ENCODE measurements around the gene KRT86. TPM values are rescaled to one million over a fixed set of nuclear protein-coding genes. Genes with fewer than 3 reads are reported as not detected.
"Not testable (repeated sequence)": the region's sequence is repeated elsewhere in the genome, so short reads cannot be mapped to it uniquely, and the experiment has no call there.

Gene KRT86
- total RNA-seq, 1 donor from 2014 or later: 0.34 TPM

DNA sequence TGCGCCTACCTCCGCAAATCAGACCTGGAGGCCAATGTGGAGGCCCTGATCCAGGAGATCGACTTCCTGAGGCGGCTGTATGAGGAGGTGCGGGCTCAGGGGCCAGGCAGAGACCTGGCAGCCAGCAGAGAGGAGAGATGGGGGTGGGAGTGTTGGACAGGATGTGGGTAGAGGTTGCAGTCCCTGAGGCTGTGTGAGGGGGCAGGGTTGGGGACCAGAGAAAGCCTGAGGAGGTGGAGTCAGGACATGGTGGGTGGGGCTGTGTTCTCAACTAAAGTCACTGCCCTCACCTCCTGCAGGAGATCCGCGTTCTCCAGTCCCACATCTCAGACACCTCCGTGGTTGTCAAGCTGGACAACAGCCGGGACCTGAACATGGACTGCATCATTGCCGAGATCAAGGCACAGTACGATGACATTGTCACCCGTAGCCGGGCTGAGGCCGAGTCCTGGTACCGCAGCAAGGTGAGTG is 30.5 kb downstream of the KRT86 start:
- intact Hi-C loops (cut with micrococcal nuclease); H3K9me3 Mint-ChIP-seq; H3K36me3 Mint-ChIP-seq (ENCODE audit: low read depth); H3K27ac Mint-ChIP-seq; H3K4me3 Mint-ChIP-seq (ENCODE audit: low read depth): not testable (repeated sequence)
- Mint-ChIP-seq H3K4me1 (ENCODE audit: low read depth) (peaks cover 22% of the 10 kb centered on the region), H3K27me3 (ENCODE audit: low read depth) (peaks cover 39% of the 10 kb centered on the region)
- peak; percentile 24 for DNase-seq (ENCODE audit: low spot score)

- Mint-ChIP-seq H3K27ac (no peak overlapping the region), H3K27me3 (ENCODE audit: low read depth) (peaks cover 43% of the 10 kb centered on the region), H3K4me3 (ENCODE audit: low read depth) (no peak overlapping the region), H3K9me3 (no peaks in the 10 kb centered on the region), H3K4me1 (ENCODE audit: low read depth) (peaks cover 22% of the 10 kb centered on the region), H3K36me3 (ENCODE audit: low read depth) (no peaks in the 10 kb centered on the region)
- intact Hi-C loops (cut with micrococcal nuclease): no loop called here
- DNase-seq (ENCODE audit: low spot score): no peak
Observed at GRCh38 chr12:52305921-52306705, 31.7 kb downstream of the KRT86 start.

GRCh38 chr12:52306731-52307130 is 32.3 kb downstream of the KRT86 start:
- H3K4me1 Mint-ChIP-seq (ENCODE audit: low read depth): peaks cover 22% of the 10 kb centered on the region
- no peak overlapping the region for H3K27ac Mint-ChIP-seq
- H3K27me3 Mint-ChIP-seq (ENCODE audit: low read depth): peaks cover 48% of the 10 kb centered on the region
- H3K36me3 Mint-ChIP-seq (ENCODE audit: low read depth): no peaks in the 10 kb centered on the region
- DNase-seq (ENCODE audit: low spot score): no peak
- no peaks in the 10 kb centered on the region for H3K9me3 Mint-ChIP-seq
- no peak overlapping the region for H3K4me3 Mint-ChIP-seq (ENCODE audit: low read depth)
- intact Hi-C loops (cut with micrococcal nuclease): no loop called here

GRCh38 chr12:52307836-52308805 is 33.7 kb downstream of the KRT86 start:
- peak overlapping the region; percentile 62 for H3K4me3 Mint-ChIP-seq (ENCODE audit: low read depth)
- peak; percentile 40 for DNase-seq (ENCODE audit: low spot score)
- peaks cover 61% of the 10 kb centered on the region for H3K27me3 Mint-ChIP-seq (ENCODE audit: low read depth)
- no peak overlapping the region for H3K27ac Mint-ChIP-seq
- peaks cover 22% of the 10 kb centered on the region for H3K4me1 Mint-ChIP-seq (ENCODE audit: low read depth)
- no peaks in the 10 kb centered on the region for H3K9me3 Mint-ChIP-seq
- intact Hi-C loops (cut with micrococcal nuclease): no loop called here
- no peaks in the 10 kb centered on the region for H3K36me3 Mint-ChIP-seq (ENCODE audit: low read depth)

- Mint-ChIP-seq H3K36me3 (ENCODE audit: low read depth) (no peaks in the 10 kb centered on the region), H3K4me1 (ENCODE audit: low read depth) (peaks cover 22% of the 10 kb centered on the region), H3K27me3 (ENCODE audit: low read depth) (peaks cover 65% of the 10 kb centered on the region), H3K27ac (no peak overlapping the region), H3K4me3 (ENCODE audit: low read depth) (peak overlapping the region; percentile 53), H3K9me3 (no peaks in the 10 kb centered on the region)
- DNase-seq (ENCODE audit: low spot score): no peak
- intact Hi-C loops (cut with micrococcal nuclease): no loop called here
Observed at GRCh38 chr12:52308806-52309425, 34.5 kb downstream of the KRT86 start.

- no peaks in the 10 kb centered on the region for H3K9me3 Mint-ChIP-seq
- intact Hi-C loops (cut with micrococcal nuclease): no loop called here
- no peak overlapping the region for H3K4me3 Mint-ChIP-seq (ENCODE audit: low read depth)
- DNase-seq (ENCODE audit: low spot score): no peak
- no peaks in the 10 kb centered on the region for H3K36me3 Mint-ChIP-seq (ENCODE audit: low read depth)
- peaks cover 65% of the 10 kb centered on the region for H3K27me3 Mint-ChIP-seq (ENCODE audit: low read depth)
- H3K4me1 Mint-ChIP-seq (ENCODE audit: low read depth): peaks cover 10% of the 10 kb centered on the region
- no peak overlapping the region for H3K27ac Mint-ChIP-seq
Observed at GRCh38 chr12:52310622-52311284, 36.3 kb downstream of the KRT86 start.

DNA sequence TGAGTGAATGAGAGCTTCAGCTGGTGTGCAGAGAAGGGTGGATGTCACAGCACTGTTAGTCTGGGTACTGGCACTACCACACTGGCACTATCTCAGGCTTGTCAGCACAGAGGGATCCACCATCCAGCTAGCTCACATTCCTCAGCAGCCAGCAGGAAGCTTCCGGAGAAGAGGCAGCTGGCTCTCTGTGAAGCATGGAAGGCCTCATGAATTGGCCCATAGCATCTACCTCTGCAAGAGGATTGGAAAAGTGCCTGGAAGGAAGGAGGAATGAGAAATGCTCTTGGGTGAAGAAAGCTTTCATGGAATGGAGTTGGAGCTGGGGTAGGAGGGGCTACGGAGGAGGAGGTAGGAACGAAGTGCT is 36.8 kb downstream of the KRT86 start:
- H3K36me3 Mint-ChIP-seq (ENCODE audit: low read depth): no peaks in the 10 kb centered on the region
- H3K4me3 Mint-ChIP-seq (ENCODE audit: low read depth): no peak overlapping the region

DNA sequence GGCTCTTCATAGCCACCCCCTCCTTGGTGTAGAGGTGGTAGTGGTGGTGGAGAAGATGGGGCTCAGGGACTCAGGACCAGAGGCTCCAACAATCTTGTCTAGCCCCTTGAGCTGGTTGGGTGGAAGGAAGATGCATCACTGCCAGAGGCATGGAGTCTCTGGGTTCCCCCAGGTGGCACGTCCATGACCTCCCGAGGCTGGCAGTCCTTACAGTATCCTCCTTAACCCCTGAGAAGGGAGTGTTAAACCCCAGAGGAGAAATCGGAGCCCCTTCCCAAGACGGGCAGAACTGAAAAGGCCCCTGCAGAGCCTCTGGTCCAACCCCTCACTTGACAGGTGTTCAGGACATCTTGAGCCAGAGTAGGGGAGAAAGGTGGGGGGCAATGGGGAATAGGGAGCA is 37.6 kb downstream of the KRT86 start:
- Mint-ChIP-seq H3K4me3 (ENCODE audit: low read depth) (no peak overlapping the region), H3K36me3 (ENCODE audit: low read depth) (no peaks in the 10 kb centered on the region), H3K4me1 (ENCODE audit: low read depth) (peaks cover 4% of the 10 kb centered on the region), H3K9me3 (no peaks in the 10 kb centered on the region), H3K27ac (no peak overlapping the region), H3K27me3 (ENCODE audit: low read depth) (peaks cover 56% of the 10 kb centered on the region)
- intact Hi-C loops (cut with micrococcal nuclease): no loop called here
- no peak for DNase-seq (ENCODE audit: low spot score)

More for the DNA sequence above, 36.8 kb downstream of the KRT86 start:
- peaks cover 64% of the 10 kb centered on the region for H3K27me3 Mint-ChIP-seq (ENCODE audit: low read depth)
- intact Hi-C loops (cut with micrococcal nuclease): no loop called here
- peaks cover 8% of the 10 kb centered on the region for H3K4me1 Mint-ChIP-seq (ENCODE audit: low read depth)
- no peak overlapping the region for H3K27ac Mint-ChIP-seq
- no peak for DNase-seq (ENCODE audit: low spot score)
- no peaks in the 10 kb centered on the region for H3K9me3 Mint-ChIP-seq

DNA sequence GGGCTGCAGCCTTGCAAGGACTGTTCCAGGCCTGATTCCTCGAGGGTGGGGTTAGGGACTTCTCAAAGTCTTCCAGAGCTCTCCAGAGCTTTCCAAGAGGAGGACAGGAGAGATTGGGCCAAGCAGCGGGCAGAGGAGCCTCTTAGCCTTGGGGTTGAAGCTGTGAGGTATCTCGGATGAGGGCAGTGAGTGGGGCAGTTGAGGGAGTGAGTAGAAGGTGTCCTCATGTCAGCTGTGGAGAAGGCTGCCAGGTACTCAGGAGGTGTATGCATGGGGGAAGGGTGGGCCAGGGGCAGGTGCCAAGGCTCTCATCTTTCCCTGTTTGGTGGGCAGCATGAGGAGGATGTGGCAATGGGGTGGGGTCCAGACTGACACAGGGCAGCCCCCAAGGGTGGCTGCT is 39.0 kb downstream of the KRT86 start:
- no peaks in the 10 kb centered on the region for H3K36me3 Mint-ChIP-seq (ENCODE audit: low read depth)
- peaks cover 4% of the 10 kb centered on the region for H3K4me1 Mint-ChIP-seq (ENCODE audit: low read depth)
- H3K27ac Mint-ChIP-seq: no peak overlapping the region
- no peaks in the 10 kb centered on the region for H3K9me3 Mint-ChIP-seq
- H3K4me3 Mint-ChIP-seq (ENCODE audit: low read depth): no peak overlapping the region
- H3K27me3 Mint-ChIP-seq (ENCODE audit: low read depth): peaks cover 45% of the 10 kb centered on the region
- DNase-seq (ENCODE audit: low spot score): no peak
- intact Hi-C loops (cut with micrococcal nuclease): no loop called here

- peaks cover 41% of the 10 kb centered on the region for H3K27me3 Mint-ChIP-seq (ENCODE audit: low read depth)
- no peak for DNase-seq (ENCODE audit: low spot score)
- no peaks in the 10 kb centered on the region for H3K9me3 Mint-ChIP-seq
- no peaks in the 10 kb centered on the region for H3K36me3 Mint-ChIP-seq (ENCODE audit: low read depth)
- H3K4me3 Mint-ChIP-seq (ENCODE audit: low read depth): no peak overlapping the region
- intact Hi-C loops (cut with micrococcal nuclease): no loop called here
- no peak overlapping the region for H3K27ac Mint-ChIP-seq
- peaks cover under 1% of the 10 kb centered on the region for H3K4me1 Mint-ChIP-seq (ENCODE audit: low read depth)
Observed at GRCh38 chr12:52313926-52314325, 39.5 kb downstream of the KRT86 start.

DNA sequence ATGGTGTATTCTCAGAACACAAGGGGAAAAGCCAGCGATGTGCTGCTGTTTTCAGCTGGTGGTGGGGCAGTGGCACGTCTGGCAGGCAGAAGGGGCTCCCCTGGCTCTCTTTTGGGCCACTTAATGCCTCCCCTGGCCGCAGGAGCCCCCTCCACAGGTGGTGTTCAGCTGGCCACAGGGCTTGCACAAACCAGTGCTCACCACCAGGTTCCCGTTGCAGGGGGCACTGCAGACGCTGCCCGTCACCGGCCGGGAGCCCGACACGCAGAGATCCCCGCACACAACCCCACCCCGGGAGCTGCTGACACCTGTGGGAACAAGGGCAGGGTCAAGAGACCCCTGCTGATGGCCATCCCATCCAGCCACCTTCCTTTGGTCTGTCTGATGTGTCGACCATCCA is 40.1 kb downstream of the KRT86 start:
- no peak for DNase-seq (ENCODE audit: low spot score)
- Mint-ChIP-seq H3K4me3 (ENCODE audit: low read depth) (no peak overlapping the region), H3K27ac (no peak overlapping the region), H3K9me3 (no peaks in the 10 kb centered on the region), H3K4me1 (ENCODE audit: low read depth) (no peaks in the 10 kb centered on the region), H3K27me3 (ENCODE audit: low read depth) (peaks cover 35% of the 10 kb centered on the region), H3K36me3 (ENCODE audit: low read depth) (no peaks in the 10 kb centered on the region)
- intact Hi-C loops (cut with micrococcal nuclease): no loop called here

GRCh38 chr12:52315721-52316120 is 41.3 kb downstream of the KRT86 start:
- H3K27me3 Mint-ChIP-seq (ENCODE audit: low read depth): peaks cover 30% of the 10 kb centered on the region
- H3K4me3 Mint-ChIP-seq (ENCODE audit: low read depth); H3K27ac Mint-ChIP-seq; H3K9me3 Mint-ChIP-seq; H3K4me1 Mint-ChIP-seq (ENCODE audit: low read depth); intact Hi-C loops (cut with micrococcal nuclease); H3K36me3 Mint-ChIP-seq (ENCODE audit: low read depth): not testable (repeated sequence)
- peak; percentile 22 for DNase-seq (ENCODE audit: low spot score)
